ENCODE results near the gene ASB2.

- TF ChIP-seq POLR2AphosphoS5 (IDR thresholded peaks at IDR 0.05) (no peak), EP300 (conservative IDR thresholded peaks at IDR 0.05; ENCODE audit: poor library complexity, severe bottlenecking) (no peak), EZH2 (IDR thresholded peaks at IDR 0.05; ENCODE audit: borderline replicate concordance, insufficient read depth, low read length, poor library complexity, severe bottlenecking) (no peak), MXI1 (conservative IDR thresholded peaks at IDR 0.05; ENCODE audit: poor library complexity, severe bottlenecking) (no peak), TAF1 (IDR thresholded peaks at IDR 0.05; ENCODE audit: low read depth) (no peak), SMC3 (conservative IDR thresholded peaks at IDR 0.05; ENCODE audit: poor library complexity) (no peak), RAD21 (conservative IDR thresholded peaks at IDR 0.05) (no peak)
- TF ChIP-seq, protein P1, sequence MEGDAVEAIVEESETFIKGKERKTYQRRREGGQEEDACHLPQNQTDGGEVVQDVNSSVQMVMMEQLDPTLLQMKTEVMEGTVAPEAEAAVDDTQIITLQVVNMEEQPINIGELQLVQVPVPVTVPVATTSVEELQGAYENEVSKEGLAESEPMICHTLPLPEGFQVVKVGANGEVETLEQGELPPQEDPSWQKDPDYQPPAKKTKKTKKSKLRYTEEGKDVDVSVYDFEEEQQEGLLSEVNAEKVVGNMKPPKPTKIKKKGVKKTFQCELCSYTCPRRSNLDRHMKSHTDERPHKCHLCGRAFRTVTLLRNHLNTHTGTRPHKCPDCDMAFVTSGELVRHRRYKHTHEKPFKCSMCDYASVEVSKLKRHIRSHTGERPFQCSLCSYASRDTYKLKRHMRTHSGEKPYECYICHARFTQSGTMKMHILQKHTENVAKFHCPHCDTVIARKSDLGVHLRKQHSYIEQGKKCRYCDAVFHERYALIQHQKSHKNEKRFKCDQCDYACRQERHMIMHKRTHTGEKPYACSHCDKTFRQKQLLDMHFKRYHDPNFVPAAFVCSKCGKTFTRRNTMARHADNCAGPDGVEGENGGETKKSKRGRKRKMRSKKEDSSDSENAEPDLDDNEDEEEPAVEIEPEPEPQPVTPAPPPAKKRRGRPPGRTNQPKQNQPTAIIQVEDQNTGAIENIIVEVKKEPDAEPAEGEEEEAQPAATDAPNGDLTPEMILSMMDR (IDR thresholded peaks at IDR 0.05; ENCODE audit: poor library complexity, severe bottlenecking) = no peak
- TF ChIP-seq, protein P2, sequence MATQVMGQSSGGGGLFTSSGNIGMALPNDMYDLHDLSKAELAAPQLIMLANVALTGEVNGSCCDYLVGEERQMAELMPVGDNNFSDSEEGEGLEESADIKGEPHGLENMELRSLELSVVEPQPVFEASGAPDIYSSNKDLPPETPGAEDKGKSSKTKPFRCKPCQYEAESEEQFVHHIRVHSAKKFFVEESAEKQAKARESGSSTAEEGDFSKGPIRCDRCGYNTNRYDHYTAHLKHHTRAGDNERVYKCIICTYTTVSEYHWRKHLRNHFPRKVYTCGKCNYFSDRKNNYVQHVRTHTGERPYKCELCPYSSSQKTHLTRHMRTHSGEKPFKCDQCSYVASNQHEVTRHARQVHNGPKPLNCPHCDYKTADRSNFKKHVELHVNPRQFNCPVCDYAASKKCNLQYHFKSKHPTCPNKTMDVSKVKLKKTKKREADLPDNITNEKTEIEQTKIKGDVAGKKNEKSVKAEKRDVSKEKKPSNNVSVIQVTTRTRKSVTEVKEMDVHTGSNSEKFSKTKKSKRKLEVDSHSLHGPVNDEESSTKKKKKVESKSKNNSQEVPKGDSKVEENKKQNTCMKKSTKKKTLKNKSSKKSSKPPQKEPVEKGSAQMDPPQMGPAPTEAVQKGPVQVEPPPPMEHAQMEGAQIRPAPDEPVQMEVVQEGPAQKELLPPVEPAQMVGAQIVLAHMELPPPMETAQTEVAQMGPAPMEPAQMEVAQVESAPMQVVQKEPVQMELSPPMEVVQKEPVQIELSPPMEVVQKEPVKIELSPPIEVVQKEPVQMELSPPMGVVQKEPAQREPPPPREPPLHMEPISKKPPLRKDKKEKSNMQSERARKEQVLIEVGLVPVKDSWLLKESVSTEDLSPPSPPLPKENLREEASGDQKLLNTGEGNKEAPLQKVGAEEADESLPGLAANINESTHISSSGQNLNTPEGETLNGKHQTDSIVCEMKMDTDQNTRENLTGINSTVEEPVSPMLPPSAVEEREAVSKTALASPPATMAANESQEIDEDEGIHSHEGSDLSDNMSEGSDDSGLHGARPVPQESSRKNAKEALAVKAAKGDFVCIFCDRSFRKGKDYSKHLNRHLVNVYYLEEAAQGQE (IDR thresholded peaks at IDR 0.05; ENCODE audit: borderline replicate concordance) = no peak
Measured at GRCh38 chr14:94016446-94016976, 40.1 kb upstream of the ASB2 start.
